GM12875 (cell line): ENCODE data around the gene WSB1.

Experiments
- H3K4me3 ChIP-seq: one replicate; pipeline ENCODE4 v1.5.1; 2011; ENCODE audit warnings: low read depth, low read length, control low read depth
- TF ChIP-seq, protein P1 (sequence below): IDR thresholded peaks from 2 replicates; pipeline ENCODE4 v1.5.1; 2011; ENCODE audit warnings: low read depth, mild to moderate bottlenecking, control low read depth, inconsistent platforms, low read length, moderate library complexity, borderline replicate concordance; ENCODE audit not compliant: insufficient read depth

The WSB1 gene

GRCh38 chr17:27352448-27353032 is 58.6 kb downstream of the WSB1 start:
- H3K4me3 ChIP-seq = no peak overlapping the region
- TF ChIP-seq, protein P1, sequence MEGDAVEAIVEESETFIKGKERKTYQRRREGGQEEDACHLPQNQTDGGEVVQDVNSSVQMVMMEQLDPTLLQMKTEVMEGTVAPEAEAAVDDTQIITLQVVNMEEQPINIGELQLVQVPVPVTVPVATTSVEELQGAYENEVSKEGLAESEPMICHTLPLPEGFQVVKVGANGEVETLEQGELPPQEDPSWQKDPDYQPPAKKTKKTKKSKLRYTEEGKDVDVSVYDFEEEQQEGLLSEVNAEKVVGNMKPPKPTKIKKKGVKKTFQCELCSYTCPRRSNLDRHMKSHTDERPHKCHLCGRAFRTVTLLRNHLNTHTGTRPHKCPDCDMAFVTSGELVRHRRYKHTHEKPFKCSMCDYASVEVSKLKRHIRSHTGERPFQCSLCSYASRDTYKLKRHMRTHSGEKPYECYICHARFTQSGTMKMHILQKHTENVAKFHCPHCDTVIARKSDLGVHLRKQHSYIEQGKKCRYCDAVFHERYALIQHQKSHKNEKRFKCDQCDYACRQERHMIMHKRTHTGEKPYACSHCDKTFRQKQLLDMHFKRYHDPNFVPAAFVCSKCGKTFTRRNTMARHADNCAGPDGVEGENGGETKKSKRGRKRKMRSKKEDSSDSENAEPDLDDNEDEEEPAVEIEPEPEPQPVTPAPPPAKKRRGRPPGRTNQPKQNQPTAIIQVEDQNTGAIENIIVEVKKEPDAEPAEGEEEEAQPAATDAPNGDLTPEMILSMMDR = no peak

DNA sequence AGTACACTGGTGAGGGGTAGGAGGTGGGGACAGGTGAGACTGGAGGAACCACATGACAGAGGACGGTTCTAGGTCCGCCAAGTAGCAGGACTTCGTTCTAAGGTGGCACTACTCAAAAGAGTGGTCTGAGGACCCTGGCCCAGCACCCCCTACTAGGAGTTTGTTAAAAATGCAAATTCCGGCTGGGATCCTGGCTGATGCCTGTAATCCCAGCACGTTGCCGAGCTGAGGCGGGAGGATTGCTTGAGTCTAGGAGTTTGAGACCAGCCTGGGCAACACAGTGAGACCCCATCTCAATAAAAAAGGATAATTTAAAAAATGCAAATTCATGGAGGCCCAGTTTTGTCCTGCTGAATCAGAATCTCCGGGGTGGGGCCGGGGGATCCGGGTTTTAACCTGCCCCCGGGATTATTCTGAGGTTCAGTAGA is 59.1 kb downstream of the WSB1 start:
- H3K4me3 ChIP-seq = peak overlapping the region; percentile 83
- TF ChIP-seq, protein P1 = no peak

DNA sequence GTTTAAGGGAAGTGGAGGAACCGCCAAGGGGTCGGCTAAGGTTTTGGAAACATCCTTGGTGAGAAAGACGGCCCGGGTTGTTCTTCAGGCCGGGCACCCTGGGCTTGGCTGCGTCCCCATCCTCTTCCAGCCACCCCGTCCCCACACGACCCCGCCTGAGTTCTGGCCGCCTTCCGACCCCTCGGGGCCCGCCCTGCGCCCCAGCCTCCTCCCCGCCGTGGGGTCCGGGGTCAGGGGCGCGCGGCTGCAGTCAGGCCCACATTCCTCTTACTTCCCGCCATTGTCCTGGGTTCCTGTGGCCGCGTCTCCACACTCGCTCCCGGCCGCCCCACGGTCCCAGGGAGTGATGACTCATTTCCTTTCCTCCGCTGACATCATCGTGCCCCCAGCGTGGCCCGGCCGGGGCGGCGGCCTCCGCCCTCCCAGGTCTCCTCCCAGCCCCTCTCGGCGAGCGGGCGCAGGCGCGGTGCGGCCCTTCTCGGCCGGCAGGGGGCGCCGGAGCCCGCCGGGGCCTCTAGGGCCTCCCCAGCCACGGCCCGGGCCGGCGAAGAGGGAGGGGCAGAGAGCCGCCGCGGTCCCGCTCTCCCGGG is 59.6 kb downstream of the WSB1 start:
- TF ChIP-seq, protein P1 = peak; percentile 94
- peak overlapping the region; percentile 83 for H3K4me3 ChIP-seq

GRCh38 chr17:27354051-27354490 is 60.2 kb downstream of the WSB1 start:
- TF ChIP-seq, protein P1 = no peak
- H3K4me3 ChIP-seq = peak overlapping the region; percentile 83

DNA sequence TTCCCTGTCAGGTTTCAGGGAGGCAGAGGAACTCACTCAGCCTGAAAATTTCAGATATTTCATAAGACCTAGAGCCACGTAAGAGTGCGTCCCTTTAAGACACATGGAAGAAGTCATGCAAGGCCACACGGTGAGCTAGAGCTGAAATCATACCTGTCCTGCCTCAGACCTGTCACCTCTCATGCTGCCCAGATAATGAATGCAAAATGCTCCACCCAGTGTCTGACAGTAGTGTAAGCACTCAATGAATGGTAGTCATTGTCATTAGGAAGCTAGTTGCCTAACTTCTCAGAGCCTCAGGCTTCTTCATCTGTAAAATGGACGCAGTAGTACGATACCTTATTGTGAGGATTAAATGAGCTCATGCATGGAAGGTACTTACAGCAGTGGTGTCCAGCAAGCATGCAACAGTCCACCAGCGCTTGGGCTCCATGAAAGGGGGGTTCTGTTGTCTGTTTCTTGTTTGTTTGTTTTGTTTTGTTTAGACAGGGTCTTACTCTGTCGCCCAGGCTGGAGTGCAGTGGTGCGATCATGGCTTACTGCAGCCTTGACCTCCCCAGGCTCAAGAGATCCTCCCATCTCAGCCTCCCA is 60.7 kb downstream of the WSB1 start:
- TF ChIP-seq, protein P1 = 0 out of 2 replicates have a peak, but pooled peaks have one; percentile 4
- H3K4me3 ChIP-seq = no peak overlapping the region

- TF ChIP-seq, protein P1 = no peak
- no peak overlapping the region for H3K4me3 ChIP-seq
Measured at GRCh38 chr17:27355419-27355818, 61.5 kb downstream of the WSB1 start.
